Esophagus muscularis mucosa (tissue), 3 donors: ENCODE data around the gene EXOC8.
A peak's percentile ranks its signal among the peaks of the same experiment; 100 is the strongest.

Source experiments
- CTCF ChIP-seq, 3 experiments: fragments of 200-600 bp in 2 of 3; fragments of 450-650 bp in 1 of 3; sonication (generic) in 2 of 3; IDR thresholded peaks; one replicate each; pipeline ENCODE4 v1.5.1; 2017 to 2019; ENCODE audit warnings: antibody characterized with exemption in 3 of 3, mild to moderate bottlenecking in 2 of 3, moderate library complexity in 1 of 3
- POLR2A ChIP-seq: fragments of 450-650 bp; IDR thresholded peaks from one replicate; pipeline ENCODE4 v1.6.1; 2017; ENCODE audit warnings: antibody characterized with exemption, moderate library complexity, mild to moderate bottlenecking, low read depth
- POLR2AphosphoS5 ChIP-seq, 2 donors: sonication (generic); formaldehyde crosslinking; IDR thresholded peaks; one replicate each; pipeline ENCODE4 v1.6.1; 2017; ENCODE audit warnings: antibody characterized with exemption in 2 of 2

GRCh38 chr1:231359113-231359512, 21.5 kb upstream of the EXOC8 start:
- TF ChIP-seq CTCF (IDR thresholded peaks at IDR 0.05) (no peak), POLR2AphosphoS5 (IDR thresholded peaks at IDR 0.05) (peak; percentile 46 to 51), POLR2A (no peak)
